Measurements from ENCODE around the gene CCT7. TPM values are rescaled to one million over a fixed set of nuclear protein-coding genes. Genes with fewer than 3 reads are reported as not detected.

Gene CCT7
- total RNA-seq, 1 experiment from 2014 or later, result 637 TPM

DNA sequence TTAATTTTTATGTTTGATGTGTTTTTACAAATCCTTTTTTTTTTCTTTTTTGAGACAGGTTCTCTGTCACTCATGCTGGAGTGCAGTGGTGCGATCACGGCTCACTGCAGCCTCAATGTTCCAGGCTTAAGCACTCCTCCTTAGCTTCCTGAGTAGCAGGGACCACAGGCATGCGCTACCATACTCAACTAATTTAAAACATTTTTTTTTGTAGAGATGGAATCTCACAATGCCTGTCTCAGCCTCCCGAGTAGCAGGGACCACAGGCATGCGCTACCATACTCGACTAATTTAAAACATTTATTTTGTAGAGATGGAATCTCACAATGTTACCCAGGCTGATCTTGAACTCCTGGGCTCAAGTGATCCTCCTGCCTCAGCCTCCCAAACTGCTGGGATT is 28.5 kb upstream of the CCT7 start (continued):
- TF ChIP-seq, protein P1, sequence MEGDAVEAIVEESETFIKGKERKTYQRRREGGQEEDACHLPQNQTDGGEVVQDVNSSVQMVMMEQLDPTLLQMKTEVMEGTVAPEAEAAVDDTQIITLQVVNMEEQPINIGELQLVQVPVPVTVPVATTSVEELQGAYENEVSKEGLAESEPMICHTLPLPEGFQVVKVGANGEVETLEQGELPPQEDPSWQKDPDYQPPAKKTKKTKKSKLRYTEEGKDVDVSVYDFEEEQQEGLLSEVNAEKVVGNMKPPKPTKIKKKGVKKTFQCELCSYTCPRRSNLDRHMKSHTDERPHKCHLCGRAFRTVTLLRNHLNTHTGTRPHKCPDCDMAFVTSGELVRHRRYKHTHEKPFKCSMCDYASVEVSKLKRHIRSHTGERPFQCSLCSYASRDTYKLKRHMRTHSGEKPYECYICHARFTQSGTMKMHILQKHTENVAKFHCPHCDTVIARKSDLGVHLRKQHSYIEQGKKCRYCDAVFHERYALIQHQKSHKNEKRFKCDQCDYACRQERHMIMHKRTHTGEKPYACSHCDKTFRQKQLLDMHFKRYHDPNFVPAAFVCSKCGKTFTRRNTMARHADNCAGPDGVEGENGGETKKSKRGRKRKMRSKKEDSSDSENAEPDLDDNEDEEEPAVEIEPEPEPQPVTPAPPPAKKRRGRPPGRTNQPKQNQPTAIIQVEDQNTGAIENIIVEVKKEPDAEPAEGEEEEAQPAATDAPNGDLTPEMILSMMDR (IDR thresholded peaks at IDR 0.05 in 2 of 3, conservative IDR thresholded peaks at IDR 0.05 in 1 of 3; ENCODE audit: borderline replicate concordance in 1 of 3, insufficient read depth in 1 of 3, low read depth in 2 of 3, low read length in 2 of 3), result no peak
- TF ChIP-seq CBX3 (IDR thresholded peaks at IDR 0.05; ENCODE audit: low read depth) (no peak), ZNF274 (IDR thresholded peaks at IDR 0.05; ENCODE audit: low read depth, low read length) (no peak), SP1 (IDR thresholded peaks at IDR 0.05; ENCODE audit: low read depth) (no peak), EZH2 (IDR thresholded peaks at IDR 0.05) (no peak), CEBPB (IDR thresholded peaks at IDR 0.05; ENCODE audit: low read depth) (no peak), POLR2AphosphoS5 (IDR thresholded peaks at IDR 0.05; ENCODE audit: low read depth, low read length) (no peak), YY1 (IDR thresholded peaks at IDR 0.05; ENCODE audit: extremely low read depth, insufficient replicate concordance, low read depth, low read length) (no peak), RAD21 (IDR thresholded peaks at IDR 0.05; ENCODE audit: low read depth) (no peak), EGR1 (IDR thresholded peaks at IDR 0.05; ENCODE audit: low read depth) (no peak)
- TF ChIP-seq, protein P2, sequence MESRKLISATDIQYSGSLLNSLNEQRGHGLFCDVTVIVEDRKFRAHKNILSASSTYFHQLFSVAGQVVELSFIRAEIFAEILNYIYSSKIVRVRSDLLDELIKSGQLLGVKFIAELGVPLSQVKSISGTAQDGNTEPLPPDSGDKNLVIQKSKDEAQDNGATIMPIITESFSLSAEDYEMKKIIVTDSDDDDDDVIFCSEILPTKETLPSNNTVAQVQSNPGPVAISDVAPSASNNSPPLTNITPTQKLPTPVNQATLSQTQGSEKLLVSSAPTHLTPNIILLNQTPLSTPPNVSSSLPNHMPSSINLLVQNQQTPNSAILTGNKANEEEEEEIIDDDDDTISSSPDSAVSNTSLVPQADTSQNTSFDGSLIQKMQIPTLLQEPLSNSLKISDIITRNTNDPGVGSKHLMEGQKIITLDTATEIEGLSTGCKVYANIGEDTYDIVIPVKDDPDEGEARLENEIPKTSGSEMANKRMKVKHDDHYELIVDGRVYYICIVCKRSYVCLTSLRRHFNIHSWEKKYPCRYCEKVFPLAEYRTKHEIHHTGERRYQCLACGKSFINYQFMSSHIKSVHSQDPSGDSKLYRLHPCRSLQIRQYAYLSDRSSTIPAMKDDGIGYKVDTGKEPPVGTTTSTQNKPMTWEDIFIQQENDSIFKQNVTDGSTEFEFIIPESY (IDR thresholded peaks at IDR 0.05; ENCODE audit: extremely low read depth, insufficient replicate concordance, low read length), result no peak
- TF ChIP-seq, protein P3, sequence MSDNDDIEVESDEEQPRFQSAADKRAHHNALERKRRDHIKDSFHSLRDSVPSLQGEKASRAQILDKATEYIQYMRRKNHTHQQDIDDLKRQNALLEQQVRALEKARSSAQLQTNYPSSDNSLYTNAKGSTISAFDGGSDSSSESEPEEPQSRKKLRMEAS (IDR thresholded peaks at IDR 0.05), result no peak

Measured in HCT116 (cell line).